GM19025 (cell line): ENCODE results near the gene SRCIN1.

Experiments used
- ATAC-seq: cut with Tn5 transposase; IDR thresholded peaks from one replicate; pipeline ENCODE4 v1.9.1; 2021; ENCODE audit warnings: mild to moderate bottlenecking, low read depth, moderate library complexity; ENCODE audit not compliant: unreplicated experiment

Gene SRCIN1

GRCh38 chr17:38583828-38584349 is 21.9 kb downstream of the SRCIN1 start:
- no peak for ATAC-seq

GRCh38 chr17:38583176-38583575 is 22.6 kb downstream of the SRCIN1 start:
- ATAC-seq = no peak

DNA sequence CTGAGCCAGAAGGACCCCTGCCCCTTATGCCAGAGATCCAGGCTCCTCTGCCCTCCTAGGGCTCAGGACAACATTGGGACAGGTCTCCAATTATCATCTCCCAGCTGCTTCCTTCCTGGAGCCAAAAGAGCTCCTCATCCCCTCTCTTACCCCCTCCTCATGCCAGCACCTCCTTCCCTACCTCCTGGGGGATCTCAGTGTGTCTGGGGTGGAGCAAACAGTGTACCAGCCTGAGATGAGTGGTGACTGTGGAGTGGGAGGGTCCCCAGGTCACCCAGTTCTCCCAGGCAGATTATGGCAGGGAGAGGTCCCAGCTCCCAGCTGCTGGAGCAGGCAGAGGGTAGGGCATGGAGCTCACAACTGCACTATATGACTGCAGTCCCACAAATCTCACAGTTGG is 23.7 kb downstream of the SRCIN1 start:
- ATAC-seq = no peak

DNA sequence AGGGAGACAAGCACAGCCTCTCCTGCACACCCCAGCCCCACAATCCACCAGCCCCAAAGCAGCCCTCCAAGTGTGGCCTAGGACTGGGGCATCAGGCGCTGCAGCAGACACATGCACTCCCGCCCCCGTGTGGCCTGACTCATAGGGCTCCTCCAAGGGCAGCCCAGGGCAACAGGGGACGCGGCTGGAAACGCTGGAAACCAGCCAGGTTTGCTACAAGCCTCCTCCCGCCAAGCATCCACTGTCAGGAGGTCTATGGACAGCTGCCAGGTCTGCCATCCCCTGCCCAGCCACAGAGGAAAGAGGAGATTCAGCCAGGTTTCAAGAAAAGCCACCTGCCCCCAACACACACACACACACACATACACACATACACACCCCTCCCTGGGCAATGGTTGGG is 25.8 kb downstream of the SRCIN1 start:
- no peak for ATAC-seq

- no peak for ATAC-seq
Observed at GRCh38 chr17:38579083-38579480, 26.7 kb downstream of the SRCIN1 start.

GRCh38 chr17:38578229-38579082 is 27.3 kb downstream of the SRCIN1 start:
- no peak for ATAC-seq

- ATAC-seq = no peak
Observed at GRCh38 chr17:38577645-38578173, 28.0 kb downstream of the SRCIN1 start.

GRCh38 chr17:38577244-38577643 is 28.5 kb downstream of the SRCIN1 start:
- no peak for ATAC-seq

DNA sequence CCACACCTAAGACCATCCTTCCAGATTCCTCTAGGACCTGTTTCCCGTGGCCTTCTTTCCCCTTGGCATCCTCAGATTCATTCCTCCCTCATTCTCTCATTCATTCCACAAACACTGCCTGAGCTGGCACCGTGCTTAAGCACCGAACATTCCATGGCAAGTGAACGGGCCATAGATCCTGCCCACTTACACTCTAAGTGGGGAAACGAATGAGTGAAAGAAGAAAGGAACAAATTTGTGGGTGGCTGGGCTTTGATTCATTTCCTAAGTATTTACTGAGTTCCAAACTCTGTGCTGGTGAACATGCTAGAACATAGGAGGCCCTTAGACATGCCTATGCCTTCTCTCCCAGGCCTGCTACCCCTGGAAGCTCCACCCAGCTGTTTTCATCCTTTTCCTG is 30.0 kb downstream of the SRCIN1 start:
- ATAC-seq = no peak

DNA sequence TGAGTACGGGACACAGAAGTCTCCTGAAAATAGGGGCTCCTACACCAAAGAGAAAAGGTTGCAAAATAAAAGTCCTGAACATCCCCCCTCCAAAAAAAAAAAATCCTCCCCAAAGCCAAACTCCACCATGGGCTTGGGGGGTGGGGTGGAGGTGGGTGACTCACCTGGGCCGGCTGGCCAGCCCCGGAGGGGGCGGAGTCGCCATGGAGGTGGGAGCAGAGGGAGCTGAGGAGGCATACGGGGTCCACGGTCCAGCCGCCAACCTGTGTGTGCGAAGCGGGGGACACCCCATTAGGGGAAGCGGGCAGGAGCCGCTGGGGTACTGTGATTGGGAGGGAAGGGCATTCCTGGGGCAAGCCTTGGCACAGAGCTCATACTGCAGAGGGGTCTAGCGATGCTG is 31.0 kb downstream of the SRCIN1 start:
- ATAC-seq = no peak

GRCh38 chr17:38572669-38573365 is 32.9 kb downstream of the SRCIN1 start:
- ATAC-seq = no peak

DNA sequence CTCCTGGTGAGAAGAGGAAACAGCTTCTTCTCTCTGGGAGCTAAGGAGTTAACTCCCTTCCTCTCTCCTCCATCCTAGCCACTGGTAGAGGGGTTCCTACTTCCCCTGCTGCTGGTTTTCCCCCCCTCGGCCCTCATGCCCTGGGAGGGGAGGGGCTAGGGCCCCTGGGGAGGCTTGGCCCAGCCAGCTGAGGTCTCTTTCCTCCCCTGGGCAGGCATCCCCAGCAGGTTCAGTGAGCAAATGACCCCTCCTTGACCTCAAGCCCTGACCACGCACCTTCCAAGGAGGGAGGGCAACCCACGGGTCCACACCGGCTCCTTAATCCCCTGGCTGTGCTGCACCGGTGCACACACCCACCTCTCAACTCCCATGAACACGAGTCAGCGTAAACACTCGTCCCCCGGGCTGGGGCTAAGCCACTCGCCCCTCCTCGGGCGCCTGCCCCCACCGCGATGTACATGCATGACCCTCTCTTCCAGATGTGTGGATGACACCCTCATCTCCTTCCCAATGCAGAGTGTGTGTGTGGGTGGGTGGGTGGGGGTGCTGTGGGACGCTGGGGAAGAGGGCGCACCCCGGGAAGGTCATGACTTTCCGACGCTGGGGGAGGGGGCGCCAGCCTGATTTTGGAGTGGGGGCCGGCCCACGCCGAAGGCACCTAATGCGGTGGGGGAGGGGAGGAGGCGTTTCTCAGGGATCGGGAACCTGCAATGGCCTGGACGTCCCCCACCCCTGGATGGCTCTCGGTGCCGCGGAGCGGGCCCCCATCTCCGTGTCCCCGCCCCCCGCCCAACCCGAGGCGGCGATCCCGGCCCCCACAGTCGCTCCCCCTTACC is 33.7 kb downstream of the SRCIN1 start:
- no peak for ATAC-seq

GRCh38 chr17:38569701-38570512 is 35.8 kb downstream of the SRCIN1 start:
- no peak for ATAC-seq

DNA sequence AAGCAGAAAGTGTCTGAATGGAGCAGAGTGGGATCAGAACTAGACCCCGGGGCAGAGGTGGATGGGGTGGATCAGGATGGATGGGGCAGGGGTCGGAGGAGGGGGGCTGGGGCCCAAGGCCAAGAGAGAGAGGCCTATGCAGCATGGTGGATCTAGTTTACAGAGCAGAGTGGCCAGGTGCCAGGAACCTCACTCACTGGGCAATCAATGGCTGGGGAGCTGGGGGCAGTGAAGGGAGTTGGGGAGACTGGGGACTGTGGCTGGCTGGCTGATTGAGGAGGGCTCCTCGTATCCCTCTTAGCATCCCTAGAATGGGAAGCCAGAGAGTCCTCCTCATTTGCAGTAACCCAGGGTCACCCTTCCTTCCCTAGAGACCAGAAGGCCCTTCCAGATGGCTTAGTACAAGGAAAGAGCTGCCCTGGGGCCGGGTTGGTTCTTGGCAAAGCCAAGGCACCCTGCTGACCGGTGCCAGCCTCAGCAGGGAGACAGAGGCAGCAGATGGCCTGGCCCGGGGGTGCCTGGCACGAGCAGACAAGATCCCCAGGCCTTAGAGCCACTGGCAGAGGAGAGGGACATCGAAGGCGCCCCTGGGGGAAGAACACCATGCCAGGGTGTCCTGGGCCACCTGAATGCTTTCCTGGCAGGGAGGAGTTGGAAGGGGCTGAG is 36.8 kb downstream of the SRCIN1 start:
- no peak for ATAC-seq

GRCh38 chr17:38568274-38568673 is 37.5 kb downstream of the SRCIN1 start:
- ATAC-seq = no peak

- ATAC-seq = no peak
Observed at GRCh38 chr17:38567350-38567749, 38.4 kb downstream of the SRCIN1 start.

DNA sequence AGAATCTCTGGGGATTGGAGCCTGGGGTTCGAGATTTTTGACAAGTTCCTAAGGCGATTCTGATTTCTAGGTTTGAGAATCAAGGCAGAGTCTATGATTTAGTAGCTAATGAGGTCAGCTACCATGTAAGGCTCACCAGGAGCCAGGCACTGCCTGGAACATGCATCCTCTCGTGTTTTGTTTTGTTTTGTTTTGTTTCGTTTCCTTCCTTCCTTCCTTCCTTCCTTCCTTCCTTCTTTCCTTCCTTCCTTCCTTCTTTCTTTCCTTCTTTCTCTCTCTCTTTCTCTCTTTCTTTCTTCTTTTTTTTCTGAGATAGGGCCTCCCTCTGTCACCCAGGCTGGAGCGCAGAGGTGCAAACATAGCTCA is 39.1 kb downstream of the SRCIN1 start:
- no peak for ATAC-seq

DNA sequence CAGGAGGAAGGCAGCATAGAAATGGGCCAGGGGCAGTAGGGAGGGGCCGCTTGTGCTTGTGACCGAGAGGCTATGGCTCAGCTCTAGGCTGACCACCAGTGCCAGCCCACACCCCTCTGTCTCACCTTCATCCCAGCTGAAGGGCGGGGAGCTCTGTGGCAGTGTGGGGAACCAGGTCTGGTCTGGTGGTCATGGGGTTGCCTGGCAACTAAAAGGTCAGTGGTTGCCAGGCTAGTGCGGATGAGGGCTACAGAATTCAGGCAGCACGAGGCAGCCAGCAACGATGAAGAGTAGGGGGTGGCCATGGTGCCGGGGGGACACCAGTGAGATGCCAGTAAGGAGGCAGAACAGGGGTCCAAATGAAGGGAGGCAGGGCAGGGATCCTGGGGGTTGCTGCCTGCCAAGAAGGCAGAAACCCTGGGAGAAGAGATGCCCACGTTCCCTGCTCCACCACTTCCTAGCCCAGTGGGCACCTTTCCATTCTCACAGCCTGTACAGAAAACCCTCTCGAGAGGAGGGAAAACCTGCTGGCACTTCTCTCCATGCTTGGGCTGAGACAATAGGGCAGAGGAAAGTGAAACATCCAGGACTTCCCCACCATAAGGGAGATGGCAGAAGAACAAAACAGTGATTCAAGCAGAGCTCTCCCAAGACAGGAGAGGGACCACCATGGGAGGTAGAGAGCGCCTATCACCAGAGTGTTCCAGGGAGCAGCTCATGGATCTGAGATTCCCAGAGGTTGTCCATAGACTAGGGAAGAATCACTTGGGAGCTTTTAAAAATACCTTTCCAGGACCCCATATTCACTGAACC is 39.7 kb downstream of the SRCIN1 start:
- no peak for ATAC-seq
